GM19043 (cell line): ENCODE data around the gene NLRP6.

Experiments
- ATAC-seq: cut with Tn5 transposase; IDR thresholded peaks from one replicate; pipeline ENCODE4 v1.9.1; 2021; ENCODE audit warnings: low read depth; ENCODE audit not compliant: unreplicated experiment

NLRP6 gene

GRCh38 chr11:291281-292210, 13.3 kb downstream of the NLRP6 start:
- no peak for ATAC-seq

- ATAC-seq = no peak
Measured at GRCh38 chr11:292211-293121, 14.3 kb downstream of the NLRP6 start.

- no peak for ATAC-seq
Measured at GRCh38 chr11:293271-293851, 15.2 kb downstream of the NLRP6 start.

GRCh38 chr11:293852-294661, 15.8 kb downstream of the NLRP6 start:
- no peak for ATAC-seq

GRCh38 chr11:294780-295179, 16.6 kb downstream of the NLRP6 start:
- no peak for ATAC-seq

- no peak for ATAC-seq
Measured at GRCh38 chr11:295351-296170, 17.4 kb downstream of the NLRP6 start.

GRCh38 chr11:296171-297050, 18.2 kb downstream of the NLRP6 start:
- ATAC-seq = no peak

- ATAC-seq = no peak
Measured at GRCh38 chr11:297051-297585, 18.9 kb downstream of the NLRP6 start.

- no peak for ATAC-seq
Measured at GRCh38 chr11:297586-298405, 19.6 kb downstream of the NLRP6 start.

- ATAC-seq = no peak
Measured at GRCh38 chr11:298406-299065, 20.3 kb downstream of the NLRP6 start.

GRCh38 chr11:299081-299891, 21.1 kb downstream of the NLRP6 start, which contains the start of gene IFITM5:
IFITM5 (minus strand) TSS chr11:299526; CDS start chr11:299490, 36 bp downstream.
- no peak for ATAC-seq

- ATAC-seq = no peak
Measured at GRCh38 chr11:299951-300735, 21.9 kb downstream of the NLRP6 start.

GRCh38 chr11:303363-303762, 25.2 kb downstream of the NLRP6 start:
- no peak for ATAC-seq

GRCh38 chr11:304061-304506, 25.9 kb downstream of the NLRP6 start:
- ATAC-seq = no peak
